ENCODE data around the gene ADCY2.

The ADCY2 gene

DNA sequence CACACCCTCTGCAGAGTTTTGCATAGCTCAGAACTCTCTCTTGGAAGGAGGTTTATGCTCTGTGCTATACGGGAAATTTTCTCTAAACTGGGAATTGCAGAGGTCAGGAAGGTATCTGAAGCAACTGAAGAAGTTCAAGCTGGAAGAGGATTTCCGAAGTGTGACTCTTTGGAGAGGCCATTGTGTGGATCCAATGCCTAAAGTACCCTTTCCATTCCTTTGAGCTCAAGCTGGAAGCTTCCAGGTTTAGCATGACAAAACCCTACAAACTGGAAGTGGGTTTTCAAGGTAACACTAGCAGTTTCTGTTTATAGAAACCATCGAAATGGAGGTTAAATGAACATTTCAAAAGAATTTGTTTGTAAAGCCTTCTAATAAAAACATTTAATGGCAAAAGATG is 267.9 kb downstream of the ADCY2 start:
- no peak for DNase-seq

DNA sequence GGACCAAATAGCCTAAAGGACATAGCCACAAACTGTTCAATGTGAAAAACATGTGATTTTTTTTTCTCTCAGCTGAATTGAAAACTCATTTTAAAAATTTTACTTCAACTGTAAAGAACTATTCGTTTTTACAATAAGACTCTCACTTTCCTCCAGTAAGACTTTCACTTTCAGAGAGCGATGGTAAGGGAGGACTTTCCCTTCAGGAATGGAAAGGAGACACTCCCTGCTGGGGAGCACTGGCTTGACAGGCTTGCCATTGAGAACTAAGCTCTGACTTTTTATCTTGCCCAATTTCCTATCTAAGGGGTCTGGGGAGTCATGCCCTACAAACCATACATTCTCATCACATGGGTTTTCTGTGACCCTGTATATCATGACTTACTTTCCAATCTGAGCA is 268.3 kb downstream of the ADCY2 start:
- DNase-seq = no peak

DNA sequence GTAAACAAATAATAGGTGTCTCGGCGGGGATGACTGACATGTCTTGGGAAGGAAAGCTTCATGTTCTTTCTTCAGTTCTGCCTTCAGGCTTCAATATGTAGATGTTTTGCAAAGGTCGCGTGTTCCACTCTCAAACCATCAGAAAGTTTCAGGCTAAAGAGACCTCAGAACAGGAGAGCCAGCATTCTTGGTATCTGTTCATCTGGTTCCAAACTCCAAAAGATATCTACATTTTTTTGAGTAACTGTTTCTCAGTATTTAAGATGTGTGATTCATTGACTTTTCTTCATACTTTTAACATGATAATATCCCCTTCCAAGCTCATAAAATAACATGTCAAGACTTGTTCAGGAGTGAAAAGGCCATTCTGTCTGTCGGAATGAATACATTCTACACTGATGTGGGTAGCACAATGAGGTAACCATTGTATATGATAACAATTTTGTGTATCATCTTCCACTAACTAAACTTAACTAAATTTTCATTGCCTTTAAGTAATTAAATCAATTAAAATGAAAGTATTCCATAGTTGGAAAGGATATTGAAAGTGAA is 271.4 kb downstream of the ADCY2 start:
- no peak for DNase-seq

DNA sequence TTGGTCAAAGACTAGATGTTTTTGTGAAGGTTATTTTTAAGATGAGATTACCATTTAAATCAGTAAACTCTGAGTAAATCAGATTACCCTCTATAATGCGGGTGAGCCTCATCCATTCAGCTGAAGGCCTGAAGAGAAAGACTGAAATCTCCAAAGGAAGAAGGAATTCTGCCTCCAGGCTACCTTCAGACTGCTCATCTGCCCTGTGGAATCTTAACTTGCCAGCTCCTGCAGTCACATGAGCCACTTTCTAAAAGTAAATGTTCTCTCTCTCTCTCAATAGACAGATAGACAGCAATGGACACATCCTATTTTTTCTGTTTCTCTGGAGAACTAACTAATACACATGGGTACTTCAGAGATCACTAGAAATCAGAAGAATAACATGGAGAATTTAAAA is 272.2 kb downstream of the ADCY2 start:
- DNase-seq = no peak

DNA sequence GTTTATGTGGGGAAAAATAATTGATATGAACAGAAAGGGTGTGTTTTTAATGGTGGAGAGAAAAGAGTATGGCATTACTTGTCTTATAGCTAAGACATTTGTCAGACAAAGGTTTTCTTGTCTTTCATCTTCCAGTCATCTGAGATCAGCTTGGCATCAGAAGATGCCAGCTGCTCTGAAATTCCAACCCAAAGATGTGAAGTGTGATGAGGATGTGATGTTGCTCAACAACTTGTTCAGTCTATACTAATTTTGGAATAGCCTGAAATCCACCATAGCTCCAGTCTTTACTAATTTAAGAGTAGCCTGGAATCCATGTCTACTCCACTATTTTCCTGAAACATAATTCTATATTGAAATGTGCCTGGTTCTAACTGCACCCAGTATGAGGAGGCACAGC is 272.7 kb downstream of the ADCY2 start:
- DNase-seq = no peak

DNA sequence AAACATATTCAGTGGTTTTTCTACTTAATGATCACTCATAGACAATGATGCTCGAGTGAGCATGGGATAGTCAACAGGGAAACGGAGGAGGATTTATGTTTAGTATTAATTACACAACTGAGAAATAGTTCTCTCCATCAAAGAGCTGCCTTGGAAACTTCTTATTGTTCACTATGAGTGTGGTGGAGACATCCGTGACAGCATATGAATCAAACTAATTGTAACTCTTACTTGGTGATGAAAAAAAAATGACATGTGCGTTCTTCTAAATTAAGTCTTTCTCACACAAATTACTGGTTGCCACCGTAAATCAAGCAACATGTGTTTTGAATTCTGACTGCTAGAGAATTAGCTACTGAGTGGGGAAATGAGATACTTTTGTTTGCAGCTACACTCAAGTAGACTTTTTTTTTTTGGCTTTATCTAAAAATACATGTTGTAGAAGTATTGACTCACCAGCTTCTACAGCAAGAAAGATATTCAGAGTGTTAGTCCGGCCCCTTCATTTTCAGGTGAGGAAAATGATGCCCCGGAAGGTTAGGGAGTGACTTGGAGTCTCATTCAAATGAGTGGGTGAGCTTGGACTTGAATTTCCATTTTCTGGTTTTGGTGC is 275.5 kb downstream of the ADCY2 start:
- peak in 1 of 51 donors; percentile 30 for DNase-seq

DNA sequence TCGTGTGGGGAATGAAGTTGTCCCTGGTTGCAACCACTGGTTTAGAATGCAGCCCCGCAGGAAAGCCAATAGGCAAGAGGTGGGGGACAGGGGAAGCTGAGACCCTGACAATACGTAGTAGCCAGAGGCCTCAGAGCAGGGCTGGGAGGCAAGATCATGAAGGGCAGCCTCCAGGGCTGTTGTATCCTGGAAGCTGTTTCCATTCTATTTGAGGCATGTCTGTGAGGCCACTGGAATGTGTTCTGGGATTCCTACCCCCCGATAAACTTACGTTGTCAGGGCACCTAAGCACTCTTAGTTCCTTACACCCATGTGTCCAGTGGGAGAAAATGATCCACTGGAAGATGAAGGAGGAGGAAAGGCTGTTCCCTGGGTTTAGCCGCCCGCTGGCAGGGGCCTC is 277.7 kb downstream of the ADCY2 start:
- DNase-seq = no peak

DNA sequence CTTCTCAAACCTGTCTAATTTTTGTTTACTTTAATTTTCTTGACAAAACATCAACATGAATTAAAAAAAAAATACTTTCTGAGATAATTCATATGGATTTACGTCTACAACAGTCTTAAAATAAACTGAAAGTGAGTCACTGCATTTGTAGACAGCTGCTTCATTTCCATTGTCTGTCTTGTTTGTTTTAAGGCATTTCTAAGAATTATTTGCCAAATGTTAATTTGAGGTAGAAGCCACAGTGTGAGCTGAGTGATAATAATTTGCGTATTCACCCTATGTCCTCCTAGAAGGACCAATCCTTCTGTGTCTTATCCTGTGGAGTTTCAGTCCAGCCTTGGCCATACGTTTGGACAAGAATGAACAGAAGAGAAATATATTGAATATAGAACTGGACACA is 280.5 kb downstream of the ADCY2 start:
- no peak for DNase-seq

DNA sequence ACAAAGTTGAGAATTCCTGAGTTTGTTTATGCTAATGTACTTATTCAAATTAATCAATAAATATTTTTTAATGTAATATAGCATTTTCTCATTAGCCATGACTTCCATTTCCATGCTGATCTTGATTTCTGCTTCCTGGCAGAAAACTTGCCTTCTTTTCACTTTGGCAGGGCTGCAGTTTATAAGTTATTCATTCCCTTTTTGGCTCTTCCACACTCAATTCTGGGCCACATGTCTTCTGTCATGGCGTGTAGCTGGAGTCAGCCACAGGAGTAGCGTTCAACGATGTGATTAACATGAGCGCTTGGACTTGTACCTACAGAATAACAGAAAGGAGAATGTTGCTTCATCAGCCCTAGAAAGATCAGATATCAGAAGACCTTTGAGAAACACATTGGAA is 282.1 kb downstream of the ADCY2 start:
- no peak for DNase-seq

DNA sequence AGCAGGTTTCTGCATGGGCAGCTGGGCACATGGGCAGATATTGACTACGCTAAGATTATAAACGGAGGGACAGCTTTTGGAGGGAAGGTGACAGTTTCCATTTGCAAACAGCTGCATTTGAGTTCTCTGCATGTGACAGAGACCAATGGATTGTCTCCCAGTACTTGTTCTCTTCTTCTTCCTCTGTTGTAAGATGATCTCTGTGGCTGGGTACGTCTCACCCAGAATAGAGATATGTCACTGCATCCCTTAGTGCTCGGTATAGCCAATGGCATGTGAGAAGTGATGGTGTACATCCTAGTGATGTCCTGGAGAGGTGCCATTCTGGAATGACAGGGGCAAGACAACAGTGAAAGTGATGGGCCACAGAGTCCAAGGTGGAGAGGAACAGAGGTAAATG is 283.7 kb downstream of the ADCY2 start:
- DNase-seq = no peak

DNA sequence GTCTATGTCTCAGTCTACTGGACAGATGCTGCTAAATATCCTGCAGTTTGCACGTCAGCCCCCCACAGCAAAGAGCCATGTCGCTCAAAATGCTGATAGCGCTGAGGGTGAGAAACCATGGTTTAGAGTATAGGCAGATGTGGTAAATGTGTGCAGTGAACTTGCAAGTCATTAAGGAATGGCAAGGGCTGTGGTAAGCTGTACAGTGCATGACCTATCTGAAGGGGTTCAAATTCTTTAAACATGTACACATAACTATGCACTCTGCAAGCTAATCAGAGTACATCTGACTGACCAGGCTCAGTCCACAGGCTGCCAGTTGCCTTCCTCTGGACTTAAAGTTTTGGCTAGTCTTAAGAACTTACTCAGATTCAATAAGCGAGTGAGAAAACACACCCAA is 284.3 kb downstream of the ADCY2 start:
- DNase-seq = no peak

DNA sequence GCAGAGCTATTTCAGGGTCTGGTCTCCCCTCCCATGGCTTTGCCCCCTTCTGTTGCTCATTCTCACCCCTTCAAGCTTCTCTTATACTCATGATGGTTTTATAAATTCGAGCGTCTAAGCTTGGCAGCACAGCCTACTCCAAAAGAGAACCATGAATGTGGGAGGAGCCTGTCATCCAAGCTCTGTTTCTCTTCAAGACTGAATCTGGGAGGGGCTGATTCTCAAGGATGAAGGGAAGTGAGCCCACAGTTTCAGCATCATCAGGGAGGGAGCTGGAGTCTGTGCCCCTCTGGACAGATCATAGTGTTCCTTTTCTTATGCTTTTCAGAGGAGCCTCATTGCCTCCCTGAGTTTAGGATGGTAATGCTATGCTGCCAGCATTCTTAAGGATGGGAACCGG is 286.4 kb downstream of the ADCY2 start:
- DNase-seq = no peak

DNA sequence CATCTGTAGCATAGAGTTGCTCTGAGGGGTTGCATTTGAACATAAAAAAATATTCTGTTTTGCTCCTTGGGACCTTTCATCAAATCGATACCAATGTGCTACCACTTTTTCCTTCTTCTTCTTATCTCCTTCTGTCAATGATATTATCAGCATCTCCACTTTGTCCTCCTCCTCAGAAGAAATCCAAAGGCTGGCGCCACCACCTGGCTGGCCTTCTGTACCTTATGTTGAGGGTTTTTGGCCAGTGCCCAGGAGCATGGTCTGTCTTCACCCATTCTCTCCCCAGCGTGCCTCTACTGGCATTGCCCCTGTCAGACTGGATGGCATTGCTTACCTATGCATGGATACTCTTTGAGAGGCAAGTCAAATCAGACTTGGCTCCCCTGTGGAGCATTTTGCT is 287.8 kb downstream of the ADCY2 start:
- no peak for DNase-seq

DNA sequence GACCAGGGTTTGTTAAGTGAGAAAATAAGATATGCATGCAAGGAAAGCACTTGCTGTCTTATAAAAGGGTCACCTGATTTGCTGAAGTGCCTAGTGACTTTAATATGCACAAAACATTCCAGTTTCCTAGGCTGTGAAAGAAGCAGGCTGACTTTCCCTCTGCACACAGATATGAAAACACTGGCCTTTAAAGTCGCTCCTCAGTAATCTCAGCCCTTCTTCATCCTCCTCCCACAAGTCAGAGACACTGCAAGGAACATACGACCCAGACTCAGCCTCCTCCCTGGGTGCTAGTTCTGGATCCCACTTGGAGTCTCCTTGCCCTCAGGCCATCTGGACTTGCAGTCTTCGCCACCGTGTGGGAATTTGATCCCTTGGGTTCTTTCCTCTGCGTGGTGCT is 288.9 kb downstream of the ADCY2 start:
- DNase-seq = no peak

DNA sequence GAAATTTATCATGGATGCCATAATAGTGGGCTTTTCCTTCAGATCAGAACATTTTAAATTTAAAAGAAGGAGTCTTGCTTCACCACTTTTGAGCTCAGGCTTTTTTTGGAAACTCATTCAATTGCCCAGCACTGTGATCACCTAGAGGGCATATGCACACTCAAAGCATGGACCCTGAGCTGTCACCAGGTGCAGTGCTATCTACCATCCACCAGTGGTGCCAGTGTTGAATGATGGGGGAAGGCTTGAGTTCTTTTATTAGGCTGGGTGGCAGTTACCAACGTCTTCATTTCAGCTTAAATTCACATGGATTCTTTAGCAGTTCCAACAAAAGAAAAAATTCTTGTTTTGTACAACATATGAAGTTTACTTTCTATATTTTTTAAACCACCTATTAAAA is 290.9 kb downstream of the ADCY2 start:
- no peak for DNase-seq

DNA sequence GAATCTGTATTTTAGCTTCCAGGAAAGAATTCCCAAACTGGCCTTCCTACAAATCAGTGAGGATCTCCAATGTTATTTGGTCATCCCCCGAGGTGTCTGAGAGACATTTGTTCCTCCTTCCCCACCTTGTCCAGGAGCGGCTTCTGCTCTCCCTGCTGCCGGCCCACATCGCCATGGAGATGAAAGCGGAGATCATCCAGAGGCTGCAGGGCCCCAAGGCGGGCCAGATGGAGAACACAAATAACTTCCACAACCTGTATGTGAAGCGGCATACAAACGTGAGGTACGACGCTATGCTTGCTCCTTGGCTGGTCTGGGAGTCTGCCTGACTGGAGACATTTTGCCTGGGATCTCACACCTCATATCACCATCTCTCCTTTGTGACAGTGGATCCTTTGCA is 294.6 kb downstream of the ADCY2 start:
- no peak for DNase-seq

DNA sequence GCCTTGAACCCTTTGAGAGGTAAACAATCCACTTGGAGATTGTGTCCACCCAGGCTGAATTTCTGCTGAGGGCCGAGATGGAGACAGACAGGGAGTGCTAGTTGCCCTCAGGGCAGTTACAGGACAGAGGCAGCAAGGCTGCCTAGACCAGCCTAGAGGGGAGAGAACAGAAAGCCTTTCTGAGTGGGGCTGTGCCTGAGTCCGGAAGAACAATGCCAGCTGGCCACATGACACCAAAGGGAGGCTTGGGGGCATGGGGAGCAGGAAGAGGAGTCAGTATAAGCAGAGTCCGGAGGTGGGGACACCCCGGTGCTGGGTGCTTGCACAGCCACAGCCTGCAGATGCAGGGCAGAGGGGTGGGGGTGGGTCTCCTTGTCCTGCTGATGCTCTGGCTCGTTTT is 309.3 kb downstream of the ADCY2 start:
- no peak for DNase-seq

DNA sequence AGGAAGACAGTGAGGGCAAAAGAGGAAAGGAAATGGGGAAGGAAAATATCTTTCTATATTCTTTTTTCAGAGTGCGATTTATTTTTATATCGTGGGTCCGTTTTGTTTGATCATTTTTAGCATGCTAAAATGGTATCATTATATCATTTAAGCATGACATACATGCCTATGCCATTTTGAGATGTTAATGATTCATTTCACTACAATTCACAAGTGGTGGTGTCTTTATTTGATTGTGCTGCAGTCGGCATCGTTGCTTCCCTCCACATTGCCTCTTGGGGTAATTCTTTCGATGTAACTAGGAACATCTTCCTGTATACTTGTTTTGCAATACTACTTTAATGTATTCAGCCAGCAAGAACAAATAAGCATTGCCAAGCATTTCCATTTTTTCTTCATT is 309.8 kb downstream of the ADCY2 start:
- DNase-seq = no peak

DNA sequence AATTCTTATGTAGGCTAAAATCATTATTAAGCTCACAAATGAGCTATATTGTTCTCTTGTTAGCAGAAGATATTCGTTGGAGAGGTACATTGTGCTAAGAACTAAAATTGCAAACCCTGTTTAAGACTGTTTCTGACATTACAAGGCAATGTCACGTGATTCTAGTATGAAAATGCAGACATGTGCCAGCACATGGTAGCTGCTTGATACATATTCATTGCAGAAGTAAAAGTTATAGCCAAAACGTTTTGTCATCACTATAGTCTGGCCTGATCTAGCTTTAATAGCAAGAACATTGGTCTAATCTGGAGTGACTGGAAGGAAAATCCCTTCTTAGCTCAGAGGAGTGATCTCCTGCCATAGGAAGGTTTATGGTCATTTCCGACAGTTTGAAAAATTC is 310.3 kb downstream of the ADCY2 start:
- no peak for DNase-seq

DNA sequence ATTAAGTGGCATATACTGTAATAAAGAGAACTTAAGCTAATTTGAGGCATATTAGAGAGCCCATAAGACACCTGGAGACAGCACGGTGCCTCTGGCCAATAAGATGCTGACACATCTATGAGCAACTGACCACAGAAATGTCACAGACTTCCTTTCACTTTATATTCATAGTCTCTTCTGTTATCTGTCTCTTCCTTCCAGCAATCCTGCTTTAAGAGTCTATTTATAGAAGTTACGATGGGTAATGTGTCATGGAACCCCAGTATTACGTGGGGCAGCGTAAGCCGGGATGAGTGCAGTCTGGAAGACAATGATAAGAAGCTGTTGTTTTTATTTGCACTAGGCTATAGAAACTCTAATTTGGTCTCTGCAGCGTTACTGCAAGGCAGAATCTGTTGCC is 318.2 kb downstream of the ADCY2 start:
- no peak for DNase-seq

DNA sequence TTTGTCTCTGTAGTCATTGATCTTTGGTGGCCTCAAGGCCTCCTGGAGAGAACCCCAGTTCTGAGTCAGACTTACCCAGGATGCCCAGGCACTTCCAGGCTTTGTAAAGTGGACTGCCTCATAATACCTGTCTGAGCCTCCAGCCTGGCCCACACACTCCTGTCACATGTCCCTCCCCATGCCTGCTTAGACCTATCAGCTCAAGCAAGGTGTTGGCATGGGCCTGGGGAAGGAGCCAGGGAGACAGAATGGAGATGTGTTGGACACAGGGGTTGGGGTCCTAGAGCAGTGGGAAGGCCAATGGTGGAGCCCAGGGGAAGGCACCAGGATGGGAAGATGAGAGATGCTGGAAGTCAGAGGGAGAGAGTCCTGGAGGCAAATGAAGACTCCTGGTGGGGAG is 318.8 kb downstream of the ADCY2 start:
- peak in 1 of 51 donors; percentile 5 for DNase-seq

DNA sequence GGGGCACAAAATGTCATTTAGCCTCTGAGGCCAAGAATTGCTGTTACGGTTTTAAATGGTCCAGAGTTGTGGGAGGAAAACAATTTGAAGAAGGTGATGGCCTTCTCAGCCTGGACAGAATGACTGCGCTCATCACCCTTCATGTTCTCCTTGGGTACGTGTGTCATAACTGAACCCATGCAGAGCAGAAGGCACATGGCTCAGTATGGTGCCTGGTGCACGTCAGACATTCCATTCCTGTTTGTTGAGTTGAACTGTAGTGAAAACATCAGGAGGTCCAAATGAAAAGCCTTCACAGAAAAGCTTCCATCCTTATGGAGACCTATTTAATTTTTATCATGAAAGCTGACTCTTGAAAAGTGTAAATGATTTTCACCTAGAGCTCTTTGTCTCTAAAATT is 321.8 kb downstream of the ADCY2 start:
- DNase-seq = no peak

DNA sequence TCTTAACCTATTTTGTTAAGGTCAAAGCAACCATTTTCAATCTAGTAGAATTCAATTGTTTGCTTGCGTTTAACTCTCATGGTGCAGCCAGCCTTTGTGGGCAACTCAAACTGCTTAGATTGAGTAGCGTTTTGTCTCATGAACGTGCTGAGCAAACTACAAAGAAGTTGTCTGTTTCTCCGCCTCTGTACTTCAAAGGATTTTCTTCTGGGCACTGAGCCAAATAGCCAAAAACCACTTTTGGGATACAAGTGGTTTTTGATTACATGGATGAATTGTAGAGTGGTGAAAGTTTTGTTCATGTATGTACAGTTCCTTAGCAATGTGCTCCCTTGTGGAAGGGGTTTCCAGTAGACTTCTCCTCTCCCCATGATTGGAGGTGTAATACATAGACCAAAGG is 332.1 kb downstream of the ADCY2 start:
- no peak for DNase-seq

DNA sequence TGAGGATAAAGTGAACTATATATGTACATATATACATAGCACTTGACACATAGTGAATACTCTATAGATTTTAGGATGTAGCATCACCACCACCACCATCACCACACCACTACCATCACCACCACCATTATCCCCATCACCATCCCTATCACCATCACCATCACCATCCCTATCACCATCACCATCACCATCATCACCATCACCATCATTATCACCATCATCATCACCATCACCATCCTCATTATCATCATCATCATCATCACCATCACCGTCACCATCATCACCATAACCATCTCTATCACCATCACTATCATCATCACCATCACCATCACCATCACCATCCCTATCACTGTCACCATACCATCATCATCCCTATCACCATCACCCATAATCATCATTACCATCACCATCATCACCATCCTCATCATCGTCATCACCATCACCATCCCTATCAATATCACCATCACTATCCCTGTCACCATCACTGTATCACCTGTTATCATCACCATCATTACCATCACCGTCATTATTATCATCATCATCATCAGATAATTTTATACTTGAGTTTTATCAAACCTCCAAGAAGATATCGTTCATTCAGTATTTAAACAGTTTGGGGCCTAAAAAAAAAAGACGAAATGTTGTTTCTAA is 345.6 kb downstream of the ADCY2 start:
- DNase-seq = no peak
